SK-N-SH treated with all-trans-retinoic acid at 6 μM for 48 hours (cell line): ENCODE results near the gene KIFC1.

Source experiments
- CREB5 ChIP-seq: fragments of 250-450 bp; sonication (Bioruptor Pico); IDR thresholded peaks from 2 replicates; pipeline ENCODE4 v1.5.1; 2020; ENCODE audit warnings: low read depth, mild to moderate bottlenecking, moderate library complexity
- CSDC2 ChIP-seq: fragments of 250-450 bp; sonication (Bioruptor Pico); IDR thresholded peaks from 2 replicates; pipeline ENCODE4 v1.5.0; 2020; ENCODE audit warnings: mild to moderate bottlenecking, moderate library complexity
- CSRNP3 ChIP-seq: fragments of 250-450 bp; sonication (Bioruptor Pico); IDR thresholded peaks from 2 replicates; pipeline ENCODE4 v1.5.1; 2021; ENCODE audit warnings: mild to moderate bottlenecking, moderate library complexity
- ESRRG ChIP-seq: fragments of 250-450 bp; sonication (Bioruptor Pico); IDR thresholded peaks from 2 replicates; pipeline ENCODE4 v1.6.1; 2021; ENCODE audit warnings: mild to moderate bottlenecking
- GLIS3 ChIP-seq: fragments of 250-450 bp; sonication (Bioruptor Pico); IDR thresholded peaks from 2 replicates; pipeline ENCODE4 v1.5.0; 2020; ENCODE audit warnings: mild to moderate bottlenecking, moderate library complexity
- OSR1 ChIP-seq: fragments of 250-450 bp; sonication (Bioruptor Pico); IDR thresholded peaks from 2 replicates; pipeline ENCODE4 v1.8.0; 2022; ENCODE audit warnings: moderate library complexity, mild to moderate bottlenecking, inconsistent platforms
- PATZ1 ChIP-seq: fragments of 250-450 bp; sonication (Bioruptor Pico); IDR thresholded peaks from 2 replicates; pipeline ENCODE4 v1.8.0; 2020; ENCODE audit warnings: mild to moderate bottlenecking, moderate library complexity, borderline replicate concordance
- POU6F1 ChIP-seq: fragments of 250-450 bp; sonication (Bioruptor Pico); IDR thresholded peaks from 2 replicates; pipeline ENCODE4 v1.8.0; 2021; ENCODE audit warnings: low read depth, mild to moderate bottlenecking, moderate library complexity, borderline replicate concordance
- SNAI2 ChIP-seq: fragments of 250-450 bp; sonication (Bioruptor Pico); IDR thresholded peaks from 2 replicates; pipeline ENCODE4 v1.5.0; 2020; ENCODE audit warnings: mild to moderate bottlenecking, moderate library complexity
- ZFP3 ChIP-seq: fragments of 250-450 bp; sonication (Bioruptor Pico); IDR thresholded peaks from 2 replicates; pipeline ENCODE4 v1.5.0; 2020; ENCODE audit warnings: mild to moderate bottlenecking, moderate library complexity
- ZFP30 ChIP-seq: fragments of 450-650 bp; formaldehyde crosslinking; IDR thresholded peaks from 2 replicates; pipeline ENCODE4 v1.5.0; 2022; ENCODE audit warnings: mild to moderate bottlenecking, moderate library complexity
- ZNF565 ChIP-seq: fragments of 450-650 bp; formaldehyde crosslinking; conservative IDR thresholded peaks from 2 replicates; pipeline ENCODE4 v1.5.0; 2020; ENCODE audit warnings: low read depth, mild to moderate bottlenecking, moderate library complexity
- ZNF70 ChIP-seq: fragments of 450-650 bp; formaldehyde crosslinking; IDR thresholded peaks from 2 replicates; pipeline ENCODE4 v1.5.0; 2020; ENCODE audit warnings: mild to moderate bottlenecking, moderate library complexity

GRCh38 chr6:33416386-33417127, 24.9 kb downstream of the KIFC1 start:
- no peak for TF ChIP-seq ESRRG
- no peak for TF ChIP-seq PATZ1 (CRISPR knock-in tag)
- no peak for TF ChIP-seq ZFP3
- no peak for TF ChIP-seq CSDC2 (CRISPR knock-in tag)
- no peak for TF ChIP-seq ZNF565 (CRISPR knock-in tag)
- TF ChIP-seq CSRNP3 (CRISPR knock-in tag): no peak
- TF ChIP-seq ZNF70 (CRISPR knock-in tag): no peak
- TF ChIP-seq POU6F1 (CRISPR knock-in tag): no peak
- TF ChIP-seq GLIS3: no peak
- no peak for TF ChIP-seq ZFP30
- TF ChIP-seq OSR1 (CRISPR knock-in tag): no peak
- no peak for TF ChIP-seq CREB5 (CRISPR knock-in tag)
- TF ChIP-seq SNAI2: no peak
